Liver (tissue), 9 donors: ENCODE measurements around the gene PRELID3B. TPM values are rescaled to one million over a fixed set of nuclear protein-coding genes. Genes with fewer than 3 reads are reported as not detected.

Experiments used
- DNase-seq: peaks from one replicate; pipeline ENCODE4 v3.0.0-alpha.2; 2017; ENCODE audit warnings: low spot score
- H3K27ac ChIP-seq, 2 donors: one replicate each; pipeline ENCODE4 v1.7.0; 2013; ENCODE audit warnings: inconsistent platforms in 2 of 2, low read length in 2 of 2, control low read depth in 1 of 2, low read depth in 1 of 2, mild to moderate bottlenecking in 1 of 2
- H3K27me3 ChIP-seq, 4 donors: one replicate each; pipeline versions ENCODE4 v1.6.1 to v1.7.0; 2013; ENCODE audit warnings: low read length in 3 of 4, inconsistent platforms in 1 of 4, mild to moderate bottlenecking in 1 of 4, moderate library complexity in 1 of 4; ENCODE audit not compliant: control insufficient read depth in 4 of 4, insufficient read depth in 4 of 4
- H3K36me3 ChIP-seq, 4 donors: one replicate each; pipeline versions ENCODE4 v1.6.1 to v1.7.0; 2013; ENCODE audit warnings: low read length in 3 of 4, mild to moderate bottlenecking in 3 of 4, low read depth in 1 of 4, moderate library complexity in 1 of 4; ENCODE audit not compliant: control insufficient read depth in 4 of 4, insufficient read depth in 3 of 4
- H3K4me1 ChIP-seq, 4 donors: one replicate each; pipeline versions ENCODE4 v1.6.1 to v1.7.0; 2013; ENCODE audit warnings: low read length in 3 of 4, mild to moderate bottlenecking in 3 of 4, moderate library complexity in 1 of 4; ENCODE audit not compliant: control insufficient read depth in 4 of 4, insufficient read depth in 4 of 4
- H3K4me3 ChIP-seq, 3 donors: one replicate each; pipeline versions ENCODE4 v1.6.1 to v1.7.0; 2013; ENCODE audit warnings: low read length in 3 of 3, control low read depth in 1 of 3, low read depth in 1 of 3, mild to moderate bottlenecking in 1 of 3
- H3K9ac ChIP-seq, 2 donors: one replicate each; pipeline ENCODE4 v1.7.0; 2013; ENCODE audit warnings: low read length in 2 of 2, mild to moderate bottlenecking in 2 of 2, moderate library complexity in 2 of 2, control low read depth in 1 of 2, low read depth in 1 of 2
- H3K9me3 ChIP-seq, 4 donors: one replicate each; pipeline versions ENCODE4 v1.6.1 to v1.7.0; 2013; ENCODE audit warnings: low read length in 3 of 4; ENCODE audit not compliant: control insufficient read depth in 4 of 4
- CTCF ChIP-seq: fragments of 150-350 bp; IDR thresholded peaks from 2 replicates; pipeline ENCODE4 v1.5.1; 2017; ENCODE audit warnings: improper control_type of control experiment, low read depth, low read length; ENCODE audit not compliant: missing input control
- EGR1 ChIP-seq, 2 donors: IDR thresholded peaks; 2 replicates each; pipeline ENCODE4 v1.6.1; 2016 to 2018; ENCODE audit warnings: antibody characterized with exemption in 2 of 2, low read depth in 2 of 2
- FOXA1 ChIP-seq: IDR thresholded peaks from 2 replicates; pipeline ENCODE4 v1.6.1; 2016; ENCODE audit warnings: antibody characterized with exemption
- FOXA2 ChIP-seq: IDR thresholded peaks from 2 replicates; pipeline ENCODE4 v1.6.1; 2016; ENCODE audit warnings: antibody characterized with exemption
- GABPA ChIP-seq, 2 donors: IDR thresholded peaks in 1 of 2; conservative IDR thresholded peaks in 1 of 2; 2 replicates each; pipeline ENCODE4 v1.6.1; 2016; ENCODE audit warnings: antibody characterized with exemption in 2 of 2, mild to moderate bottlenecking in 1 of 2, moderate library complexity in 1 of 2
- HNF4A ChIP-seq, 2 donors: conservative IDR thresholded peaks; 2 replicates each; pipeline ENCODE4 v1.6.1; 2016; ENCODE audit warnings: antibody characterized with exemption in 2 of 2, mild to moderate bottlenecking in 2 of 2
- HNF4G ChIP-seq: IDR thresholded peaks from 2 replicates; pipeline ENCODE4 v1.6.1; 2016; ENCODE audit warnings: antibody characterized with exemption
- JUND ChIP-seq, 2 donors: IDR thresholded peaks; 2 replicates each; pipeline ENCODE4 v1.6.1; 2016; ENCODE audit warnings: antibody characterized with exemption in 2 of 2
- NR2F2 ChIP-seq: IDR thresholded peaks from 2 replicates; pipeline ENCODE4 v1.6.1; 2016; ENCODE audit warnings: antibody characterized with exemption
- RXRA ChIP-seq, 2 donors: IDR thresholded peaks; 2 replicates each; pipeline ENCODE4 v1.6.1; 2017 to 2018; ENCODE audit warnings: antibody characterized with exemption in 2 of 2, mild to moderate bottlenecking in 1 of 2
- SP1 ChIP-seq: IDR thresholded peaks from 2 replicates; pipeline ENCODE4 v1.6.1; 2018; ENCODE audit warnings: antibody characterized with exemption, mild to moderate bottlenecking
- TAF1 ChIP-seq: conservative IDR thresholded peaks from 2 replicates; pipeline ENCODE4 v1.6.1; 2016; ENCODE audit warnings: antibody characterized with exemption, mild to moderate bottlenecking
- YY1 ChIP-seq: IDR thresholded peaks from 2 replicates; pipeline ENCODE4 v1.6.1; 2016; ENCODE audit warnings: antibody characterized with exemption, mild to moderate bottlenecking
- WGBS: extraction: QIAGEN DNeasy Blood & Tissue Kit; methylation state at CpG from one replicate; pipeline ENCODE4 v1.1.7; 2013; 5-methylcytosine and 5-hydroxymethylcytosine counted together
- polyA plus RNA-seq, 2 donors: library from polyadenylated mRNA; stranded (reverse) in 1 of 2; unstranded in 1 of 2; fragments of 200-250 nt in 1 of 2; fragments of >200 nt in 1 of 2; fragmentation: Nextera tagmentation in 1 of 2; extraction: Ambion mirVana in 1 of 2; gene quantifications; one replicate each; pipeline versions ENCODE4 v1.2.1 to v1.2.3, GENCODE V29; 2013 to 2015
- total RNA-seq, 2 donors: library from RNA; depleted of rRNA; stranded (reverse); fragments of >200 nt; gene quantifications; one replicate each; pipeline ENCODE4 v1.2.3, GENCODE V29; 2014
- TF ChIP-seq, protein P1 (sequence below): IDR thresholded peaks from 2 replicates; pipeline ENCODE4 v1.6.1; 2016; ENCODE audit warnings: antibody characterized with exemption
- TF ChIP-seq, protein P2 (sequence below): IDR thresholded peaks from 2 replicates; pipeline ENCODE4 v1.6.1; 2016; ENCODE audit warnings: antibody characterized with exemption
- TF ChIP-seq, protein P3 (sequence below): IDR thresholded peaks from 2 replicates; pipeline ENCODE4 v1.6.1; 2016; ENCODE audit warnings: antibody characterized with exemption, mild to moderate bottlenecking
- TF ChIP-seq, protein P4 (sequence below): IDR thresholded peaks from 2 replicates; pipeline ENCODE4 v1.6.1; 2016; ENCODE audit warnings: antibody characterized with exemption
- donor health status: healthy.
- donor health status: healthy.
- donor health status: healthy.
- donor health status: healthy.
- donor health status: healthy.

The PRELID3B gene
- total and polyA plus RNA-seq, 4 donors = 18.2 to 38.1 (median 25.3) TPM

DNA sequence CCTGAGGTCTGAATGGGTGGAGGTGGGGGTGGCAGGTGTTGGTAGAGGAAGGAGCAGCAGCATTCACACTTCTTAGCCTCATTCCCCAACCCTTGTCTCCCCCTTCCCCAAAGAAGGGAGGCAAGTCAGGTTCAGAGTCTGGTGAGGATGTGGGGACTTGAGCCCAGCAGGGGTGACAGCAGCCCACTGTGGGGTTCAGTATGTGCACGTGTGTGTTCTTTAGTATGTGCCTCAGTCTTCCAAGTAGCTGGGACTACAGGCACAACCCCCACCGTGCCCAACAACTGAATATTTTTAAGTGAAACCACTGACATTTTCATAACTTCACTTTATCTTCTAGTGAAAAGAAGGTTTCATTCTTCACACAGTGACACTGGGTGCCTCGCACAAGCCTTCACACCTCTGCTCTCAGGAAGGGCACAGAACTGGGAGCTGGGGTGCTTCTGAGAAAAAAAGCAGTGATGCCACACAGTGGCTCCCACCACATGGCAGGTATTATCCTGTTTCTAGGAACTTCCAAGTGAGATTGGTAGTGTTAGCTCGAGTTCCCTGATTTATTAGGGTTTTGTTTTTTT is 33.4 kb upstream of the PRELID3B start:
- TF ChIP-seq SP1 = no peak
- TF ChIP-seq RXRA (IDR thresholded peaks at IDR 0.05) = no peak
- TF ChIP-seq EGR1 (IDR thresholded peaks at IDR 0.05; ENCODE audit: low read depth in 2 of 2) = no peak
- no peak for TF ChIP-seq YY1
- TF ChIP-seq FOXA1 = no peak
- TF ChIP-seq, protein P1, sequence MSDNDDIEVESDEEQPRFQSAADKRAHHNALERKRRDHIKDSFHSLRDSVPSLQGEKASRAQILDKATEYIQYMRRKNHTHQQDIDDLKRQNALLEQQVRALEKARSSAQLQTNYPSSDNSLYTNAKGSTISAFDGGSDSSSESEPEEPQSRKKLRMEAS = no peak
- TF ChIP-seq CTCF = no peak
- TF ChIP-seq TAF1 = no peak
- TF ChIP-seq, protein P2, sequence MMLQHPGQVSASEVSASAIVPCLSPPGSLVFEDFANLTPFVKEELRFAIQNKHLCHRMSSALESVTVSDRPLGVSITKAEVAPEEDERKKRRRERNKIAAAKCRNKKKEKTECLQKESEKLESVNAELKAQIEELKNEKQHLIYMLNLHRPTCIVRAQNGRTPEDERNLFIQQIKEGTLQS = no peak
- no peak for TF ChIP-seq NR2F2
- no peak for TF ChIP-seq FOXA2
- TF ChIP-seq, protein P3, sequence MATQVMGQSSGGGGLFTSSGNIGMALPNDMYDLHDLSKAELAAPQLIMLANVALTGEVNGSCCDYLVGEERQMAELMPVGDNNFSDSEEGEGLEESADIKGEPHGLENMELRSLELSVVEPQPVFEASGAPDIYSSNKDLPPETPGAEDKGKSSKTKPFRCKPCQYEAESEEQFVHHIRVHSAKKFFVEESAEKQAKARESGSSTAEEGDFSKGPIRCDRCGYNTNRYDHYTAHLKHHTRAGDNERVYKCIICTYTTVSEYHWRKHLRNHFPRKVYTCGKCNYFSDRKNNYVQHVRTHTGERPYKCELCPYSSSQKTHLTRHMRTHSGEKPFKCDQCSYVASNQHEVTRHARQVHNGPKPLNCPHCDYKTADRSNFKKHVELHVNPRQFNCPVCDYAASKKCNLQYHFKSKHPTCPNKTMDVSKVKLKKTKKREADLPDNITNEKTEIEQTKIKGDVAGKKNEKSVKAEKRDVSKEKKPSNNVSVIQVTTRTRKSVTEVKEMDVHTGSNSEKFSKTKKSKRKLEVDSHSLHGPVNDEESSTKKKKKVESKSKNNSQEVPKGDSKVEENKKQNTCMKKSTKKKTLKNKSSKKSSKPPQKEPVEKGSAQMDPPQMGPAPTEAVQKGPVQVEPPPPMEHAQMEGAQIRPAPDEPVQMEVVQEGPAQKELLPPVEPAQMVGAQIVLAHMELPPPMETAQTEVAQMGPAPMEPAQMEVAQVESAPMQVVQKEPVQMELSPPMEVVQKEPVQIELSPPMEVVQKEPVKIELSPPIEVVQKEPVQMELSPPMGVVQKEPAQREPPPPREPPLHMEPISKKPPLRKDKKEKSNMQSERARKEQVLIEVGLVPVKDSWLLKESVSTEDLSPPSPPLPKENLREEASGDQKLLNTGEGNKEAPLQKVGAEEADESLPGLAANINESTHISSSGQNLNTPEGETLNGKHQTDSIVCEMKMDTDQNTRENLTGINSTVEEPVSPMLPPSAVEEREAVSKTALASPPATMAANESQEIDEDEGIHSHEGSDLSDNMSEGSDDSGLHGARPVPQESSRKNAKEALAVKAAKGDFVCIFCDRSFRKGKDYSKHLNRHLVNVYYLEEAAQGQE = no peak
- no peak for TF ChIP-seq HNF4A (conservative IDR thresholded peaks at IDR 0.05)
- no peak for TF ChIP-seq HNF4G
- no peak for TF ChIP-seq GABPA (IDR thresholded peaks at IDR 0.05 in 1 of 2, conservative IDR thresholded peaks at IDR 0.05 in 1 of 2)
- Histone ChIP-seq H3K4me3 (no peak overlapping the region), H3K4me1 (no peaks in the 10 kb centered on the region), H3K9me3 (no peaks in the 10 kb centered on the region), H3K9ac (no peak overlapping the region), H3K27me3 (peaks cover 0 to 6% (median 2%) of the 10 kb centered on the region in 4 donors), H3K36me3 (no peaks in the 10 kb centered on the region), H3K27ac (no peak overlapping the region)
- DNase-seq = no peak
- 68% methylated on average over 4 of the region's 4 CpGs for WGBS

DNA sequence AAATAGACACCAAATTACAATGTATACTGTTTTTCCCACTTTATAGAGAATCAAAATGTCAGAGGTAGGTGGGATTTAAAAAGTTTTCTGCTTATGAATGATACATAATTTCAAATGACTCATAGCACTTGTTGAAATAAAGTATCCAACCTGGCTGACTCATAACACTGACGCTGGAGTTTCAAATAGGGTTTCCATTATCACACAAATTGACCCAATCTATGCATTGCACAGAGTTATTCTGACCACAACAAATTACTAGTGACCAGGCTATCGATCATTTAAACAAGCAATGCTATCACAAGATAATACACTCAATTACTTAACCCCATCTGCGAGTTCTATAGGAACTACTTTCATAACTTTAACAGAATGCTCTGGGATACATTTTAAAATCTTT is 31.9 kb upstream of the PRELID3B start:
- no peak for DNase-seq
- Histone ChIP-seq H3K27me3 (peaks cover 0 to 7% (median 3%) of the 10 kb centered on the region in 4 donors), H3K4me1 (no peaks in the 10 kb centered on the region), H3K36me3 (no peaks in the 10 kb centered on the region), H3K9ac (no peak overlapping the region), H3K9me3 (no peaks in the 10 kb centered on the region), H3K27ac (no peak overlapping the region), H3K4me3 (no peak overlapping the region)
- 39% methylated on average over 3 of the region's 3 CpGs for WGBS
- no peak for TF ChIP-seq CTCF
- TF ChIP-seq, protein P4, sequence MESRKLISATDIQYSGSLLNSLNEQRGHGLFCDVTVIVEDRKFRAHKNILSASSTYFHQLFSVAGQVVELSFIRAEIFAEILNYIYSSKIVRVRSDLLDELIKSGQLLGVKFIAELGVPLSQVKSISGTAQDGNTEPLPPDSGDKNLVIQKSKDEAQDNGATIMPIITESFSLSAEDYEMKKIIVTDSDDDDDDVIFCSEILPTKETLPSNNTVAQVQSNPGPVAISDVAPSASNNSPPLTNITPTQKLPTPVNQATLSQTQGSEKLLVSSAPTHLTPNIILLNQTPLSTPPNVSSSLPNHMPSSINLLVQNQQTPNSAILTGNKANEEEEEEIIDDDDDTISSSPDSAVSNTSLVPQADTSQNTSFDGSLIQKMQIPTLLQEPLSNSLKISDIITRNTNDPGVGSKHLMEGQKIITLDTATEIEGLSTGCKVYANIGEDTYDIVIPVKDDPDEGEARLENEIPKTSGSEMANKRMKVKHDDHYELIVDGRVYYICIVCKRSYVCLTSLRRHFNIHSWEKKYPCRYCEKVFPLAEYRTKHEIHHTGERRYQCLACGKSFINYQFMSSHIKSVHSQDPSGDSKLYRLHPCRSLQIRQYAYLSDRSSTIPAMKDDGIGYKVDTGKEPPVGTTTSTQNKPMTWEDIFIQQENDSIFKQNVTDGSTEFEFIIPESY = no peak
- no peak for TF ChIP-seq HNF4G
- TF ChIP-seq, protein P2 = no peak
- TF ChIP-seq SP1 = no peak
- TF ChIP-seq TAF1 = no peak
- no peak for TF ChIP-seq NR2F2
- TF ChIP-seq, protein P3 = no peak
- no peak for TF ChIP-seq FOXA2
- TF ChIP-seq GABPA (IDR thresholded peaks at IDR 0.05 in 1 of 2, conservative IDR thresholded peaks at IDR 0.05 in 1 of 2) = no peak
- TF ChIP-seq JUND (IDR thresholded peaks at IDR 0.05) = no peak
- TF ChIP-seq HNF4A (conservative IDR thresholded peaks at IDR 0.05) = no peak
